ENCODE data around the gene PGLYRP1.

The PGLYRP1 gene, protein sequence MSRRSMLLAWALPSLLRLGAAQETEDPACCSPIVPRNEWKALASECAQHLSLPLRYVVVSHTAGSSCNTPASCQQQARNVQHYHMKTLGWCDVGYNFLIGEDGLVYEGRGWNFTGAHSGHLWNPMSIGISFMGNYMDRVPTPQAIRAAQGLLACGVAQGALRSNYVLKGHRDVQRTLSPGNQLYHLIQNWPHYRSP

DNA sequence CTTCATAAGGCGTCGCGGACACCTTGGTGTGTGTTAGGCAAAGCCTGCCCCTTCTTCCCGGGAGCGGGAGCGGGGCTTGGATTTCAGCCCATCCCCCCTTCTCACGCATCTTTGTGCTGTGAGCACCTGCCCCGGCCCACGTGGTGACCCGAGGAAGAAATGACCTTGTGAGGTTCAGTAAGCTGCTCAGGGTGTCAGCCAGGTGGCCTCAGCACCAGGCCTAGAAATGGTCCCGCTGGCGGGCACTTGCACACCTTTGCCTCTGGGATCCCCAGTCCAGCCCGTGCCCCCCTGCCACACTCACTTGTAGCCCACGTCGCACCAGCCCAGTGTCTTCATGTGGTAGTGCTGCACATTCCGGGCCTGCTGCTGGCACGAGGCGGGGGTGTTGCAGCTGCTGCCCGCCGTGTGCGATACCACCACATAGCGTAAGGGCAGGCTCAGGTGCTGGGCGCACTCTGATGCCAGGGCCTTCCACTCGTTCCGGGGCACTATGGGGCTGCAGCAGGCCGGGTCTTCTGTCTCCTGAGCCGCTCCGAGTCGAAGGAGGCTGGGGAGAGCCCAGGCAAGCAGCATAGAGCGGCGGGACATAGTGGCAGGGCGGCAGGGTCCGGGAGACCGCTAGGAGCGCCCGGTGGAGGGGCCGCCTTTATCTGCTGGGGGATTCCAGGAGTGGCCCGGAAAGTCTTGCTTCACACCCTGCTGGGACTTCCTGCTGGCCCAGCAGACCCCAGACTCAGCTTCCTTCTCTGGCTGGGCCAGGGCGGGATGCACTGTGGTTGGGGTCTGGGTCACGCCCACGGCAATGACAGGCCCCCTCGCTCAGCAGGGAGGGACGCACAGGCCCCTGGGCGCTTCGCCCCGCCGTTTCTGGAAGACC lies at the start of gene PGLYRP1:
Gene PGLYRP1, minus strand, starts transcription at position 623 of the 880 bp plus-strand sequence. Its CDS starts 32 bp downstream, at position 591.
- no peak for DNase-seq

DNA sequence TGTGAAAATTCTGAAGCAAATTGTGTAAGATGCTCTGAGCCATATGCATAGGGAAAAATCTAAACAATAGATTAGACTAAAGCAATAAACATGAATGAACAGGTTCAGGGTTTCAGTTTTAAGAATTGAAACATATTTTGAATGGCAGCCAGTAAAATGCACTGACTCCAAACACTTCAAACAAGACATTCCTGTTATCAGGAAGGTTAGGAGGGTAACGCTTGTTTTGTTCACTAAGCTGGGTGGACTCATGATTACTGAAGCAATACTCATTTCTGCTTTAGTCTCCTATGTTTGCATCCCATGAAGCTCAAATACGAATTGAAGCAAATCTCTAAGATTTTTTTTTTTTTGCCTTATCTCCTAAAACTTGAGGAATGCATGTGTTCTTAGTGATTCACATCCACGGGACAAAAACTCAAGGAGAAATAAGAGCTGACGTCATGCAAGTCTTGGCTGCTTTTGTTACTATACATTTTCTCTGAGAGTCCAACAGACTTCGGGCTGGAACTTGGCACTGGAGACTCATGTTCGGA lies 47.0 kb upstream of the PGLYRP1 start:
- no peak for DNase-seq

DNA sequence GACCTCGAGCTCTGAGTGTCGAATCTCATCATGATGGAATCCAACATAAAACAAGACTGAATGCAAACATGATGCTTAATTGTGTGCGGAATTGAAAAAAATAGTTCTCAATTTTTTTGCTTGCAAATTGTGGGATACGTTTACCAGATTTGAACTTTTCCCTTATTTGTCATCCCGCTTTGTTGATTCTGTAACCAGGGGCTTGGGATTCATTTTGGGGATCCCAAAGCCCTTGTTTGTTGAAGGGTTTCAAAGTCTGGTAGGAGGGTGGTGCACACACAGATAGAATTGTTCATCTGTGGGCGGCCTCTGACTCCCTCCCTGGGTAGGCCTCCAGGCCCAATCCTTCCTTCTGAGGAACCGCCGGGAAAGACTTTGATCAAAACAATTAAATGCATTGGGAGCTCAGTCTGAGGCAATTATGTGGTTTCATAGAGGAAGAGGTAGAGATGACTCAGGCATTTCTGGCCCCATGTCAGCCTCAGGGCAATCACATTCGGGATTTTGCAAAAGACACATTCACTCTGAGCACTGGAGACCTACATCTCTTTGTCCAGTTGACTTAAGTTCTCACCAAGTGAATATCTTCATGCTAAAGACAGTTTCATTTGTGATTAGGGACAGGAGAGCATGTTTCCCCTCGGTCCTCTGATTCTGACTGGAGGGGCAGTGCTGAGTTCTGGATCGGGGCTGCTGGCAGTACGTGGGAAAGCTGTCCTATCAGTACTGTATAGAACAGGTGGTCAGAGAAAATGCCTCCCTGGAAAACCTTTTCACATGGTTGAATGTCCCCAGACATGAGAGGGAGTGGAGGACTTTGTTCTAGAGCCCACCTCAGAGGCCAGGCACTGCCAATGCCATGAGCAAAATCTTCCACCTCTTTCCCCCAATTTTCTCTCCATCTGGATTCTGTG lies 45.7 kb upstream of the PGLYRP1 start:
- no peak for DNase-seq

DNA sequence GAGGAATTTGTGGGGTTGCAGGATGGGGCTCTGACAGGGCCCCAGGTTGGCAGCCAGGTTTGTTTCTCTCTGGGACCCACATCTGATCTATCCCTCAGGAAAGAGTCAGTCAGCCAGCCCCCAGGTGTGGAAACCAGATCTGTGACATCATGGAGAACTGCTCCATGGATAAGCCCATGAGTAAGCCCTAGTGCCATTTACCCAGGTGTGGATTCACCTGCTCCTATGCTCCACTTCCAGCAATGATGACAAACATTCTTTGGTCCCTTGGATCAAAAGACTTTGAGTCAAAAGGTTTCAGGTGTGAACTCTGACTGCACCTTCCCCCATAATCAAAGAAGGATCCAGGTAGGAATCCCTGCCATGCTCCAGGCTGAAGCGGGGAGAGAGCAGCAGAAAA lies 44.8 kb upstream of the PGLYRP1 start:
- DNase-seq: no peak

DNA sequence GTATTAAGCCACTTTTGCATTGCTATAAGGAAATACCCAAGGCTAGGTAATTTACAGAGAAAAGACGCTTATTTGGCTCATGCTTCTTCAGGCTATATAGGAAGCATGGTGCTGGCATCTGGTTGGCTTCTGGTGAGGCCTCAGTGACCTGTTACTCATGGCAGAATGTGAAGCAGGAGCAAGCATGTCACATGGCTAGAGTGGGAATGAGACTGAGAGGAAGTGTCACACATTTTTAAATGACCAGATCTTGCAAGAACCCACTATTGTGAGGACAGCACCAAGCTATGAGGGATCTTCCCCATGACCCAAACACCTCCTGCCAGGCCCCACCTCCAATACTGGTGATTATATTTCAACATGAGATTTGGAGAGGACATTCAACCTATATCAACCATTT lies 43.6 kb upstream of the PGLYRP1 start:
- no peak for DNase-seq

DNA sequence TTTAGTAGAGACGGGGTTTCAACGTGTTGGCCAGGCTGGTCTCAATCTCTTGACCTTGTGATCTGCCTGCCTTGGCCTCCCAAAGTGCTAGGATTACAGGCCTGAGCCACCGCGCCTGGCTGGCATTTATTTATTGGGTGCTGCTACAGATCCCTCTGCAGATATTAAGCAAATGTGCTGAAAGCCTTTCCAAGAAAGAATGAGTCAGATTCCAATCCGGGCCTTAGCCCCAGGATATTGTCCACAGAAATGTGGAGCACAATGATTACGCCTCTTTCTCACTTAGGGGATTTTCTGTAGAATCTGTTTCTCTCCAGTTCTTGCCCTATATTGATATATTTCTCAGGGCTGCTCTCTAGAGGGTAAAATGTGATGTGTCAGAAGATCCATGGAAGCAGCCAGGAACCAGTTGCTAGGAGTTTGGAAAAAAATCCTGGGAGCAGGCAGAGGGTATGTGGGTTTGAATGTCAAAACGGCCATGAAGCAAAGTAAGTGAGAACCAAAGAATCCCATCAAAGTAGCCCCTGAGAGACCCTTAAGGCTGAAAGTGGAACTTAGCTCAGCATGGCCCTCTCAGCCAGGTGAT lies 42.7 kb upstream of the PGLYRP1 start:
- DNase-seq: no peak

DNA sequence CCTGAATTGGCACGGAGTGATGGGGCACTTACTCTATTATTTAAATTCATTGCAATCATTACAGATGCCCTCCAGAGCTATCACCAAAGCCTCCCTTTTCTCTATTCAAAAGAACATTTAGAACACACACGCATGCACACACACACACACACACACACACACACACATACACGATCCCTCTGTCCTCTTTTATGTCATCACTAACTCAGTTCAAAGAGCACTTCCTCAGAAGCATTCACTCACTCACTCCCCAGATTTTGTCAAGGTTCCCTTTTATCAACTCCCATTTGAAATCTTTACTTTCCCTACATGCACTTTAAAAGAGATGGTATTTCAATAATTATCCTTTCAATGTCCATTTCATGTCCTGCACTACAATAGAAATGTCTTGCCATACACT lies 40.3 kb upstream of the PGLYRP1 start:
- DNase-seq: no peak

DNA sequence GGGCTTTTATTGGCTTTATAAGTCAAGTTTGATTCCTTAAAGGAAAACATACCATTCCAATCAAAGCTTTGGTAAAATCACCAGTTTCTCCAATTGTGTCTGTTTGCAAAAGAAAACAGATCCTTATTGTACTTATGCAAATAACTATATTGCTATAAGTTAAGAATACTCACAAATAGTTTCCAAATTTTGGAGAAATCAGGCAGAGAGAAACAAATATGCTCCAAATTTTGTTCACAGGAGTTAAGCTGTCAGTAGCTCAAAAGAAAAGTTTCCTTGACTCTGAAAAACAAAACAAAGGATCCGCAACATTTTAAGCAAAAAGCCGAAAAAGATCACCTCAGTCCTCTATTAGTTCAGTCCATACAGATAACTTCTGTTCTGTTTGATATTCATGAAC lies 37.2 kb upstream of the PGLYRP1 start:
- no peak for DNase-seq

DNA sequence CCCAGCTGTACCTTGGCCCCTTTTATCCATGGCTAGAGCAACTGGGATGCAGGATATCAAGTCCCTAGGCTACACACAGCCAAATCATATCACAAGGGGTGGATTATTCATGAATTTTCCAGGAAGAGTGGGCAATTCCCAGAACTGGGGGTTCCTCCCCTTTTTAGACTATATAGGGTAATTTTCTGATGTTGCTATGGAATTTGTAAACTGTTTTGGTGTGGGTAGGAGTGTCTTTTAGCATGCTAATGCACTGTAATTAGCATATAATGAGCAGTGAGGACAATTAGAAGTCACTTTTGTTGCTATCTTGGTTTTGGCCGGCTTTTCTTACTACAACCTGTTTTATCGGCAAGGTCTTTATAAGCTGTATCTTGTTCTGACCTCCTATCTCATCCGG lies 35.9 kb upstream of the PGLYRP1 start:
- DNase-seq: no peak

DNA sequence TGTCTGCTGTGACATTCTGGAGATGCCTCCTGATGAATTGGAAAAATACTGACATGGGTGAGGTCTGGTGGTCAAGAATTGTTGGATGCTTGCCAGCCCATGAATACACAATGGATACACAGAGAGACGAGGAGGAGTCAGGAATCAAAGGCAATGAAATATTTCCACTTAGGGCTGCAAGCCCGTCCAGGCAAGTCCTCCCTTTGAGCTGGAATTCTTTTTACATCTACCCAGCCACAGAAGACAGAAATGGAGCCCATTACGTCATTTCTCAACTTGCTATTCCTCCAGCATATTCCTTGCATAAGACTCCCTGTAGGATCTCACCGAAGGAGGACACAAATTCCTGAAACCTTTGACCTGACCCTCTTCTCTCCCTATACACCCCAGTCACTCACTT lies 33.7 kb upstream of the PGLYRP1 start:
- DNase-seq: no peak

DNA sequence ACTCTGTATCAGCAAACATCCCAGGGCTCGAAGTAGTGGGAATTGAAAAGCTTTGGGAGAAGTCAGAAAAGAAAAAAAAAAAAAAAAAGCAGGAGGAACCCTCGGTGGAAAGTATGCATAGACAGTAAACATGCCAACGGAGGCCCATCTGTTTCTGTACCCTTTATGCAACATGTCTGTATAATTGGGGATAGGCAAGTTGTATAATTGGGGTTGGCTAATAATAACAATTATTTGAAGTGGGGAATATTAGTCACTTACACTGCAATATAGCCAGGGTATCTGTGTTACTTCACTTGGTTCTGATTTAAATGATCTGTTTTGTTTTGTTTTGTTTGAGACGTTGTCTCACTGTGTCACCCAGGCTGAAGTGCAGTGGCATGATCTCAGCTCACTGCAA lies 30.0 kb upstream of the PGLYRP1 start:
- DNase-seq: no peak

DNA sequence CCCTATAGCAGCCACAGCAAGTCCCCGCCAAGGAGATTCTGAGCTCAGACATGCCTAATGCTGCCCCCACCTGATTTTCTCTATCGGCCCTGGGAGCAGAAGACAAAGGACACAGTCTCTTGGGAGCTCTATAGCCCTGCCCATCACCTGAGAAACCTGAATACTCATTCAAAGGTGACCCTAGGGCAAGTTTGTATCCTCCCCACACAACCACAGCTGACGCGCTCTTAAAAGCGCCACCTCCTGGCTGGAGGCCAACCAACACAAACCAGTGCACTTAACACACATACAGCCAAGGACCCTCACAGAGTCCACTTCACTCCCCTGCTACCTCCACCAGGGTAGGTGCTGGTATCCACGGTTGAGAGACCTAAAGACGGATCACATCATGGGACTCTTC lies 26.7 kb upstream of the PGLYRP1 start:
- no peak for DNase-seq

DNA sequence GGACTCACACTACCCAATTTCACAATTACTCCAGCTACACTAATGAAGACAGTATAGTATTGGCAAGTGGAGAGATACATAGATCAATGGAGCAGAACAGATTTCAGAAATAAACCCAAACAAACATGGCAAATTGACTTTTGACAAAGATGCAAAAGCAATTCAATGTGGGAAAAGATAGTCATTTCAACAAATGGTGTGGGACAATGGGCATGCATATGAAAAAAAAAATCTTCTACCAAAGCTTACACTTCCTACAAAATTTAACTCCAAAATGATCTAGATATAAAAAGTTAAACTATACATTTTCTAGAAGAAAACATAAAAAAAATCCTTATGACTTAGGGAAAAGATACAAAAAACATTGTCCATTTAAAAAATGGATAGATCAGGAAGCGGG lies 20.7 kb upstream of the PGLYRP1 start:
- DNase-seq: no peak

DNA sequence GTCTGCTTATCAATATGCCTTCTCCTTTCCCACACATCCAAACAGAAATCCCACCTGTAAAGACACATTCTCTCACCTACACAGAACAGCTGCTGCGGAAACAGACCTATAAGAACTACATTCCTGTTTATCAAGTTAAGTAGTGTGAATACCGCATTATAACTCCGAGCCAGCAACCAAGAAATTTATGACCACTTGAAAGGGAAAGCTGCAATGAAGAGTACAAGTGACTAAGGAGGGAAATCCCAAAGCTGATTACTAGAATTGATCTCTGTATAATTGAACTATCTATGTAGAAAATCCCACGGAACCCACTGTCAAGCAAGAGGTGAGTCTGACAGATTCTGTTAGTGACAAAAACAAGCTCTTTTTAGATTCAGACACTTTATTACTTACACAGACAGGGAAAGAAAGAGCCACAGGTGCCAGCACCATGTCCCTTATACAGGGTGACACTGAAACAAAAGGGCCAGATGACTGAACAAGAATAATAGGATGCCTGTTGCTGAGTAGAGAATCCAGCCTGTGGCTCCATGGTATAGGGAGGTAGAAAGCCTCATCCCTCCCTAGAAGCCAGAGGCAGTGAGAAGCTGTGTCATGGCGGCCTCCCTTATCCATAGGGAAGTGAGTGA lies 19.5 kb upstream of the PGLYRP1 start:
- no peak for DNase-seq

DNA sequence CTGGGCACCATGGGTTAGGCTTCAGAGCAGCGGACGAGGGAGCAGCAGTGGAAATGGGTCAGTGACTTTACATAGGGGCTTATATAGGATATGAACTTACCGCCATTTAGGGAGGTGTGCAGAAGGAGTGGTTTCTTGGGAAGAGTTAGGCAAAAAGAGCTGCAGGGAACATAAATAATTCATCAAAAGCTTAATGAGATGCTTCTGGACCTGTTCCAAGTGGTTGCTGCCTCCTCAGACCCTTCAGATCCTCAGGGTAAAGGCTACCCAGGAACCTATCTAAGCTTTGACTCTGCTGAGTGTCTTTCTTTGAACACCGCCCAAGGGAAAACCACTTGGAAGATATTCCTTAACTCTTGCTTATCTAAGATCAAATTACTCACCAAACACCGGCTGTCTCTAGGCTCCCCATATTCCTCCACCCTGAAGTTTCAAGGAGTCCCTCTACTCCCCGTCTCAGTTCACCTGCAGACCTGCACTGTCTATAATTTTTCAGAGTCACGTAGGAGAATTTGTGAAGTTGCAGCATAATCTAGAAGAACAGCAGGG lies 18.2 kb upstream of the PGLYRP1 start, which contains the start of gene IGFL4:
Gene IGFL4, minus strand, starts transcription at position 51 of the 549 bp plus-strand sequence. Its CDS starts 40 bp downstream, at position 11.
- DNase-seq: no peak

DNA sequence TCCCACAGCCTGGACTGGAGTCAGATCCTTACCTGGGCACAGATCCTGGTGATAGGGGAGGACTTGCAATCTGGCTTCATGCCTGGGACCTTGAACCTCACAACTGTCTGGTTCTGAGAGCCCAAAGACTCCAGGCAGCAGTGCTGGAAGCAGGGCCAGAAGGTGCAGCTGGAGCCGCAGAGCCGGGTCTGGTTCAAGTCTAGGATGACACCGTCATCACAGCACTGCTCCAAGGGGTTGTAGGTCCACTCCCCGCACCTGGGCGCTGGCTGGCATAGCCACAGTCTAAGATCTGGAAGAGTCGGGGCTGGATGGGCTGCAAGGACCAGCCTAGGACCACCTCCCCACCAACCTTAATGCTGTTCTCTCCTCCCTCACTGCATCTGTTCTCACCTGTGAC lies 17.3 kb upstream of the PGLYRP1 start:
- no peak for DNase-seq

DNA sequence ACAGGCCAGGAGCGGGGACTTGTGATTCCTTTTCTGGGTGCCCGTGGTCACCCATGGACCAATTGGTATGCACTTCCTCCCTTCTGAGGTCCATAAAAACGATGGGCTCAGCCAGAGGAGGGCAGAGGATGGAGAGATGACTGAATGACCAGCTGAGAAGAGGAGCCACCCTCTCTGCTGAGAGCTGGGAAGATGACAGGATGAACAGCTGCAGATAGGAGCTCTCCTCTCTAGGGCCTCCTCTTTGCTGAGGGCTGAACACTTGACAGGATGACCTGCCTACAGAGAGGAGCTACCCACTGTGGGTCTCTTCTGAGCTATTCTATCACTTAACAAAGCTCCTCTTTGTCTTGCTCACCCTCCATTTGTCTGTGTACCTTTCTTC lies 13.9 kb upstream of the PGLYRP1 start:
- no peak for DNase-seq

DNA sequence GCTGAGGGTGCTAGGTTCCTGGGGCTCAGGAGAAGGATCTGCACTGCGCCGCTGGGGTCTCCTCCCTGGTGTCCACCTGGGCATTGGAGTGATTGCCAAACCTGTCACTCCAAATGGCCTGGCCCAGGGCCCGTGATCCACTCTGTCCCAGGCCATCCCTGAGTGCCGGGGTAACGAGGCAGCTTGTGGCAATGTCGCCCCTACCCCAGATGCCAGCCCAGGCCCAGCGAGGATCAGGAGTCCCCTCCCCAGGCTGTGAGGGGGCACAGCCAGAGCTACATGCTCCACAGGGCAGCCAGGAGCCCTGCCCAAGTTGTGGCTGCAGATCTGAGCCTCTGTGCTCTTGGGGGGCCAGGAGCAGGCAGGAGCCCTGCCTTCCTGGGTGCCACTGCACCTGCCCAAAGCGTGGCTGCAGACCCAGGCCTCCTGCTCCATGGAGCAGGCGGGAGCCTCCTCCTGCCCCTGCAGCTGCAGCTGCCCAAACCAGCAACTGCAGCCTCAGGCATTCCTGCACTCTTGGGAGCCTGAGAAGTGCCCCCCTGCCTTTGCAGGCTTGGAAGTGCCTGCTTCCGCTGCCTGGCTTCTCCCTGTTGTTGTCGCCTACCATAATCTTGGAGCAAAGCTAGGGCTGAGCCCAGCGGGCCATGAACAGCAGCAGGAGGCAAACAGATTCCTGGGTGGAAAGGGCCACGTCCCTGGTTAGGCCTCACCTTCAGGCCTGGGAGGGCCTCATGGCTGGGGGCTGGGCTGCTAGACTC lies 13.3 kb upstream of the PGLYRP1 start:
- no peak for DNase-seq

DNA sequence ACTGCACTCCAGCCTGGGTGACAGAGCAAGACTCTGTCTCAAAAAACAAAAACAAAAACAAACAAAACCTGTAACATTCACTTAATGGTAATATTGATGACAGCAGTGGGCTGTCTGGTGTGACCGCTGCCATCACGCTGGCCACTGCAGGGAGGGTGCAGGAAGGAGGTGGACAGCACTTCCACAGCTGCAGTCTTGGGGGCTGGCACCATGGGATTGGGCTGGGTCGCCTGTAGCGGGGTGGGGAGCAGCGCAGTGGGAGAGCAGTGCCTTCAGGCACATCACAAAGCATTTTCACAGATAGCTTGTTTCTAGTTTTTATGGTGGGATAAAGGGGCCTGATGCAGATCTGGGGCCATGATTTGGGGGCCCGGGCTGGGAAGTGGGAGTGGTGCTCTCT lies 12.7 kb upstream of the PGLYRP1 start:
- DNase-seq: no peak

DNA sequence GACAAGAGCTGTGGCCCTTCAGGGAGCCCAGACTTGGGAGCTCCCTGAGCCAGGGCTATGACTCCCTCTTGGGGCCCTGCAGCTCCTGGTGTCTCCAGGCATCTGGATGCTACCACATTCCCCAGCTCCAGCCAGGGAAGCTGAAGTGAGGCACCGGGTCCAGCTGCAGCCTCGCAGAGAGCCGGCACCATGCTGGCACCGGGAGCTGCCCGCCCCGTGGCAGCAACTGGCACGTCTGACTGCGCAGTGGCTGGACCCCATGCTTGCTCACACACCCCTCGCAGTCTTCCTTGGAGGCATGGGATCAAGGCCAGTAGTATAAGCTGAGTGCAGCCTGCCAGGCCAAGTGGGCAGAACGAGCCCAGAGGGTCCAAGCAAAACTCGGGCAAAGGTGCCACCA lies 10.5 kb upstream of the PGLYRP1 start:
- no peak for DNase-seq

DNA sequence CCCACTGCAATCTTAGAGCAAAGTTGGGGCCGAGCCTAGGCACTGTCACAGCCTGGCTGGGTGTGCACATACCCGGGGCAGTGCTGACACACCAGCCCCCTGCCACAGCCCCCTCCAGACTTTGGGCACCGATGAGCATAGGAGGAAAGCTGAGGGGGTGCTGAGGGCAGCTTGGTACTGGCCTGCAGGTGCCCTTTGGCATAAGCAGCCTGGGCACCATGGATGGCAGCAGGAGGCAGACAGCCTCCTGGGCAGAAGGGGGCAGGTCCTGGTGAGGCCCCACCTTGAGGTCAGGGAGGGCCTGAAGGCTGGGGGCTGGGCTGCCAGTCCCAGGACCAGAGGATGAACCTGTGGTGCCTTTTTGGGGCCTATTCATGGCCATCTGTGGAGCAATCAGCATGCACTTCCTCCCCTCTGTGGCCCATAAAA lies 9.8 kb upstream of the PGLYRP1 start:
- DNase-seq: no peak
